Large intestine (tissue), 3 donors: Measurements from ENCODE around the gene SESN1. TPM values are rescaled to one million over a fixed set of nuclear protein-coding genes. Genes with fewer than 3 reads are reported as not detected.

ENCODE experiments used
- DNase-seq, 2 donors: peaks; one replicate each; pipeline versions ENCODE4 v3.0.0 to v3.0.0-alpha.2; 2013
- H3K27ac ChIP-seq: one replicate; pipeline ENCODE4 v1.5.1; 2013; ENCODE audit warnings: low read length
- H3K27me3 ChIP-seq: 2 replicates; pipeline ENCODE4 v1.6.1; 2013; ENCODE audit warnings: low read length; ENCODE audit not compliant: control insufficient read depth, insufficient read depth
- H3K36me3 ChIP-seq: 2 replicates; pipeline ENCODE4 v1.6.1; 2013; ENCODE audit warnings: low read length; ENCODE audit not compliant: control insufficient read depth, insufficient read depth
- H3K4me1 ChIP-seq: one replicate; pipeline ENCODE4 v1.6.1; 2013; ENCODE audit warnings: low read length; ENCODE audit not compliant: control insufficient read depth, insufficient read depth
- H3K4me3 ChIP-seq: one replicate; pipeline ENCODE4 v1.5.1; 2013; ENCODE audit warnings: low read length
- H3K9me3 ChIP-seq: one replicate; pipeline ENCODE4 v1.6.1; 2013; ENCODE audit warnings: mild to moderate bottlenecking, low read depth, low read length, moderate library complexity; ENCODE audit not compliant: control insufficient read depth
- WGBS: methylation state at CpG from one replicate; pipeline ENCODE4 v1.1.5; 2013; ENCODE audit warnings: low lambda C conversion rate; ENCODE audit not compliant: insufficient coverage; 5-methylcytosine and 5-hydroxymethylcytosine counted together
- polyA plus RNA-seq: library from polyadenylated mRNA; unstranded; fragments of 120-200 nt; gene quantifications from one replicate; pipeline ENCODE4 v1.2.1, GENCODE V29; 2013

SESN1 gene
- polyA plus RNA-seq, 1 donor, result 48.4 TPM

- Histone ChIP-seq H3K4me1 (no peaks in the 10 kb centered on the region), H3K9me3 (no peaks in the 10 kb centered on the region), H3K4me3 (no peak overlapping the region), H3K27me3 (no peaks in the 10 kb centered on the region), H3K36me3 (no peaks in the 10 kb centered on the region), H3K27ac (no peak overlapping the region)
- DNase-seq, result no peak
- no CpG with 5 or more reads among the region's 1 CpG for WGBS
These were observed 43.2 kb downstream of the SESN1 start for GRCh38 chr6:109051301-109052017.

- no CpG with 5 or more reads among the region's 1 CpG for WGBS
- no peaks in the 10 kb centered on the region for H3K36me3 ChIP-seq
- no peak for DNase-seq
These were observed 44.1 kb downstream of the SESN1 start for GRCh38 chr6:109050447-109051102.

DNA sequence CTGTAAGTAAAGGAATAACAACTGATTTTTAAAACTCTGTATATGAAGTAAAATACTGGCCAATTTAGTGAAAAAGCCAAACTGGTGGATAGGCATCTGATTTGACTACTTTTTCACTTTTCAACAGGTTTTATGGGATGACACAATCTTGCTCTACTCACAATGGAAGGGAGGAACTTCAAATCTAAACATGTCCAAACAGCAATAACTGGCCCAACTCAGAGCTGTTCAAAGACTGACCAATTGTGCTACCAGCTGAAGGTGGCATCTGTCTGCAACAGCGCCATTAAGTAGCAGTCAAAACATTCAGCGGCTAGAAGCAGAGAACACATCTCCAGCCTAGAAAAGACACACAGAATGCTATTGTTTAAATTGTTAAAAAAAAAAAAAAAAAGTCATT is 44.6 kb downstream of the SESN1 start:
- DNase-seq, result no peak
- peaks cover 6% of the 10 kb centered on the region for H3K9me3 ChIP-seq
- H3K4me3 ChIP-seq, result no peak overlapping the region
- no CpG with 5 or more reads among the region's 2 CpGs for WGBS
- no peak overlapping the region for H3K27ac ChIP-seq
- H3K36me3 ChIP-seq, result no peaks in the 10 kb centered on the region
- no peaks in the 10 kb centered on the region for H3K4me1 ChIP-seq
- H3K27me3 ChIP-seq, result no peaks in the 10 kb centered on the region

More at GRCh38 chr6:109050447-109051102, 44.1 kb downstream of the SESN1 start:
- no peak overlapping the region for H3K4me3 ChIP-seq
- H3K27me3 ChIP-seq, result no peaks in the 10 kb centered on the region
- peaks cover 5% of the 10 kb centered on the region for H3K9me3 ChIP-seq
- no peak overlapping the region for H3K27ac ChIP-seq
- H3K4me1 ChIP-seq, result no peaks in the 10 kb centered on the region

DNA sequence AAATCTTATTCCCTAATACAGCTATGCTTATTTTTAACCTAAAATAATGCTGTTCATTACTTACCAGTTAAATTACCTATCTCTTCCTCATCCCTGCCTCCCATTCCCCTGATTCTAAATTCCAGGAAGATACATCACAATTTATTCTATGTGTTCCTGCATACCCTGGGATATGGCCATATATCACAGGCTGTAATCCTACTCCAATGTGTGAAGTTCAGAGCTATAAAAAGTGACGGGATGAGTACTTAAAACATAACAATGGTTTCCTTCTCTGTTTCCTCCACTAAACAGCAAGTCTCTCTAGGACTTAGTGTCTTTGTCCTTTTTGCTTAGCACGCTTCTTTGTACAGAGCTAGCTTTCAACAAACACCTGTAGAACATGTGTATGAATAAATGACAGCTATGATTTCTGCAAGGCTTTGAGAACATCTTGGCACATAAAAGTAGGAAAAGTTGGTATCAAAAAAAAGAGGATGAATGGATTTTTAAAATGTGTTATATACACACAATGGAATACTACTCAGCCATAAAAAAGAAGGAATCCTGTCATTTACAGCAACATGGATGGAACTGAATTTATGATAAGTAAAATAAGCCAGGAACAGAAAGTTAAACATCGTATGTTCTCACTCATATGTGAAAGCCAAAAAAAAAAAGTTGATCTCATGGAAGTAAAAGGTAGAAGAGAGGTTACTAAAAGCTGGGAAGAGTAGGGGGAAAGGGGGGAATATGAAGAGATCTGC is 45.8 kb downstream of the SESN1 start:
- no peaks in the 10 kb centered on the region for H3K4me1 ChIP-seq
- WGBS, result 79% methylated on average over 2 of the region's 3 CpGs
- peaks cover 6% of the 10 kb centered on the region for H3K9me3 ChIP-seq

GRCh38 chr6:109048176-109048575 is 46.5 kb downstream of the SESN1 start:
- no peak for DNase-seq
- Histone ChIP-seq H3K36me3 (no peaks in the 10 kb centered on the region), H3K27ac (no peak overlapping the region), H3K4me1 (no peaks in the 10 kb centered on the region), H3K4me3 (no peak overlapping the region), H3K9me3 (peaks cover 6% of the 10 kb centered on the region), H3K27me3 (no peaks in the 10 kb centered on the region)
- no CpG with 5 or more reads among the region's 1 CpG for whole genome bisulfite sequencing

More for the DNA sequence above, 45.8 kb downstream of the SESN1 start:
- DNase-seq, result no peak
- Histone ChIP-seq H3K4me3 (no peak overlapping the region), H3K27me3 (no peaks in the 10 kb centered on the region), H3K27ac (no peak overlapping the region), H3K36me3 (no peaks in the 10 kb centered on the region)

DNA sequence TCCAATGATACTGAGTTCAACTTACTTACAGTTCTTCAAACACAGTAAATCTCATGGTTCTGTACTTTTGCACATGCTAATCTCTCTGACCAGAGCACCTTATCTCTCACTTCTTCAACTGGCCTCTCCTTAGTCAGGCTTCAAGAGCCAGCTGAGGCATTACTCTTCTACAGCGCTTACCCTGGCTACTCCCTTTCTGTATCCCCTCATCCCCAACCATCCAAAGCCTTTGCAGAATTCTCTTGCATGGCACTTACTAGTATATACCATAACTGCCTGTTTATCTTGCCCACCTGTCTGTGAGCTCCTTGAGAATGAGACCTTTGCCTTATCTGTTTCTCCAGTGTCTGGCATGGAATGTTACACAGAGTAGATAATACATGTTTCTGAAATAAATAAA is 49.2 kb downstream of the SESN1 start:
- H3K4me3 ChIP-seq, result no peak overlapping the region
- H3K27me3 ChIP-seq, result no peaks in the 10 kb centered on the region
- H3K36me3 ChIP-seq, result no peaks in the 10 kb centered on the region
- H3K9me3 ChIP-seq, result peaks cover 6% of the 10 kb centered on the region
- no CpG with 5 or more reads among the region's 1 CpG for WGBS
- peak in 1 of 2 donors; percentile 28 for DNase-seq
- no peaks in the 10 kb centered on the region for H3K4me1 ChIP-seq
- no peak overlapping the region for H3K27ac ChIP-seq

GRCh38 chr6:109039795-109040194 is 54.9 kb downstream of the SESN1 start:
- DNase-seq, result peak in 1 of 2 donors; percentile 39
- WGBS, result no CpG with 5 or more reads among the region's 2 CpGs

GRCh38 chr6:109038837-109039398 is 55.7 kb downstream of the SESN1 start:
- no peak overlapping the region for H3K4me3 ChIP-seq
- H3K36me3 ChIP-seq, result no peaks in the 10 kb centered on the region
- no peak overlapping the region for H3K27ac ChIP-seq
- DNase-seq, result no peak
- peaks cover 11% of the 10 kb centered on the region for H3K4me1 ChIP-seq
- no peaks in the 10 kb centered on the region for H3K27me3 ChIP-seq
- H3K9me3 ChIP-seq, result no peaks in the 10 kb centered on the region

More at GRCh38 chr6:109039795-109040194, 54.9 kb downstream of the SESN1 start:
- H3K27me3 ChIP-seq, result no peaks in the 10 kb centered on the region
- H3K9me3 ChIP-seq, result no peaks in the 10 kb centered on the region
- H3K4me1 ChIP-seq, result peaks cover 11% of the 10 kb centered on the region
- H3K27ac ChIP-seq, result no peak overlapping the region
- no peaks in the 10 kb centered on the region for H3K36me3 ChIP-seq
- no peak overlapping the region for H3K4me3 ChIP-seq

GRCh38 chr6:109036574-109037294 is 57.9 kb downstream of the SESN1 start:
- 70% methylated on average over 3 of the region's 5 CpGs for WGBS
- H3K9me3 ChIP-seq, result no peaks in the 10 kb centered on the region
- peaks cover 11% of the 10 kb centered on the region for H3K4me1 ChIP-seq
- H3K36me3 ChIP-seq, result no peaks in the 10 kb centered on the region
- H3K27ac ChIP-seq, result no peak overlapping the region
- H3K27me3 ChIP-seq, result no peaks in the 10 kb centered on the region
- peak; percentile 5 to 37 for DNase-seq
- H3K4me3 ChIP-seq, result no peak overlapping the region

GRCh38 chr6:109034526-109034925 is 60.1 kb downstream of the SESN1 start:
- H3K36me3 ChIP-seq, result no peaks in the 10 kb centered on the region
- H3K27me3 ChIP-seq, result no peaks in the 10 kb centered on the region
- no peak overlapping the region for H3K27ac ChIP-seq
- no CpG with 5 or more reads among the region's 1 CpG for WGBS
- peaks cover 11% of the 10 kb centered on the region for H3K4me1 ChIP-seq
- no peaks in the 10 kb centered on the region for H3K9me3 ChIP-seq
- H3K4me3 ChIP-seq, result no peak overlapping the region
- DNase-seq, result no peak
